T-helper 1 cell treated with Interleukin-12 subunit alpha and Interleukin-12 subunit beta and Interleukin-4 antibody, amounts not matched to agents 30 μg/mL and 1 μg/mL, for 36 hours (primary cell): ENCODE measurements around the gene GPR143.
"Not testable (repeated sequence)": the region's sequence is repeated elsewhere in the genome, so short reads cannot be mapped to it uniquely, and the experiment has no call there.

ENCODE experiments used
- H3K27ac Mint-ChIP-seq: one replicate; pipeline ENCODE4 v1.8.0; 2021; ENCODE audit warnings: mild to moderate bottlenecking, mixed read lengths
- H3K27me3 Mint-ChIP-seq: one replicate; pipeline ENCODE4 v1.8.0; 2021; ENCODE audit warnings: low read depth, mixed read lengths
- H3K36me3 Mint-ChIP-seq: one replicate; pipeline ENCODE4 v1.8.0; 2021; ENCODE audit warnings: low read depth, mixed read lengths
- H3K4me1 Mint-ChIP-seq: one replicate; pipeline ENCODE4 v1.8.0; 2021; ENCODE audit warnings: low read depth, mixed read lengths
- H3K4me3 Mint-ChIP-seq: one replicate; pipeline ENCODE4 v1.8.0; 2021; ENCODE audit warnings: mild to moderate bottlenecking, moderate library complexity, mixed read lengths
- H3K9me3 Mint-ChIP-seq: one replicate; pipeline ENCODE4 v1.8.0; 2021; ENCODE audit warnings: mixed read lengths

Gene GPR143

DNA sequence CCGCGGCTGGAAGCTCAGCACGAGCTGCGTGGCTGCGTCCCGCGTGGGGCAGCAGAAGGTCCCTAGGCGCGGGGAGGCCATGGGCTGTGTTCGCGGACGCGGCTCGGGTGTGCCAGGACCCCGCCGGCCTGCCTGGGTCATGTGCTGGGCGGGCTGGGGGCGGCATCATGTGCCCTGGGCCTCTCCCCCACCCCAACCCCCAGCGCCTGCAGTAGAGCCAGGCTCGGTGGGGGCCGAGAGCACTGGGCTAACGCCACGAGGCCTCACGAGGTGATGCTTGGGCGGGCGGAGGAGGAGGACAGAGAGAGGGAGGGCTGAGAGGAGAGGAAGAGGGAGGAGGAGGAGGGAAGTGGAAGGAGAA is at the start of gene GPR143:
GPR143 (minus strand) TSS at position 111 of the 361 bp plus-strand sequence; CDS start at position 81, 30 bp downstream.
- no peak within 1 kb of the TSS for H3K27ac Mint-ChIP-seq
- H3K27me3 Mint-ChIP-seq, result peaks cover 11% of the 10 kb centered on the region
- H3K36me3 Mint-ChIP-seq, result no peaks in the 10 kb centered on the region
- H3K9me3 Mint-ChIP-seq, result no peaks in the 10 kb centered on the region
- no peaks in the 10 kb centered on the region for H3K4me1 Mint-ChIP-seq
- no peak within 1 kb of the TSS for H3K4me3 Mint-ChIP-seq

DNA sequence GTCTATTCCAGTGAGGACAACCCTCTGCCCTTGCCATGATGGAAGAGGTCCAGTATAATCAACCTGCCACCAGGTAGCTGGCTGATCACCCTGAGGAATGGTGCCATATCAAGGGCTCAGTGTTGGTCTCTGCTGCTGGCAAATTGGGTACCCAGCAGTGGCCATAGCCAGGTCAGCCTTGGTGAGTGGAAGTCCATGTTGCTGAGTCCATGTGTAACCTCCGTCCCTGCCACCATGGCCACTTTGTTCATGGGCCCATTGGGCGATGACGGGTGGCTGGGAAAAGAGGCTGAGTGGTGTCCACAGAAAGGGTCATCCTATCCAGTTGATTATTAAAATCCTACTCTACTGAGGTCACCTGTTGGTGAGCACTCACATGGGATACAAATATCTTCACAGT is 45.4 kb upstream of the GPR143 start:
- not testable (repeated sequence) for H3K27ac Mint-ChIP-seq, H3K9me3 Mint-ChIP-seq, H3K4me1 Mint-ChIP-seq, H3K36me3 Mint-ChIP-seq, H3K4me3 Mint-ChIP-seq, H3K27me3 Mint-ChIP-seq

DNA sequence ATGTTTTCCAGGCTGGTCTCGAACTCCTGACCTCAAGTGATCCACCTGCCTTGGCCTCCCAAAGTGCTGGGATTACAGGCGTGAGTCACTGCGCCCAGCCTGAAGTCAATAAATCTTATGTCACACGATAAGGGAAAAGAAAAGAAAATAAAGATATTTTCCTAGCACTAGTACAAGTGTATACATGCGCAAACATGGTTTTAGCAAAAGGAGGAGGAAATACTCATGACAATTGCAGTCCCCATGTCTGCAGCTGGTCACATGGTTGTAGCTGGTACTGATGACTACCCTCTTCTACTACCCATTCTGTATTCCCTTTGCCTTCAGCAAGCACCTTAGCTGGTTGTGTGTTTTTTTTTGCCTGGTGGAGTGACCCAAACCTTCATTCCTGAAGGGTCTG is 44.2 kb upstream of the GPR143 start:
- H3K27ac Mint-ChIP-seq, H3K4me3 Mint-ChIP-seq, H3K9me3 Mint-ChIP-seq, H3K4me1 Mint-ChIP-seq, H3K36me3 Mint-ChIP-seq, H3K27me3 Mint-ChIP-seq: not testable (repeated sequence)

GRCh38 chrX:9807355-9808182 is 41.9 kb upstream of the GPR143 start:
- Mint-ChIP-seq H3K27ac (no peak overlapping the region), H3K4me1 (no peaks in the 10 kb centered on the region), H3K27me3 (no peaks in the 10 kb centered on the region)

DNA sequence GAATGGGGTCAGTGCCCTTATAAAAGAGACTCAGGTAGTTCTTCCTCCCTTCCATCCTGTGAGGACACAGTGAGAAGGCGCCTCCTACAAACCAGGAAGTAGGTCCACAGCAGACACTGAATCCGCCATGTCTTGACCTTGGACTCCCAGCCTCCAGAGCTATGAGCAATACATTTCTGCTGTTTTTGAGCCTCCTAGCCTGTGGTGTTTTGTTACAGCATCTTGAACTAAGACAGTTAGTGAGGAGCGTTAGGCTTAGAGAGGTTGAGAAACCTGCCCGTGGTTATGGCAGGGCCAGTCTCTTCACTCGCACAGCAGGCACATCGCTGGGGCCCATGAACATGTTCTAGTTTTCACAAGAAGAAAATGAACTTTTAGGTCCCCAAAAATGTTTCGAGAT is 40.3 kb upstream of the GPR143 start:
- H3K9me3 Mint-ChIP-seq, result peaks cover under 1% of the 10 kb centered on the region
- no peaks in the 10 kb centered on the region for H3K27me3 Mint-ChIP-seq
- H3K36me3 Mint-ChIP-seq, result no peaks in the 10 kb centered on the region
- no peak overlapping the region for H3K27ac Mint-ChIP-seq
- no peak overlapping the region for H3K4me3 Mint-ChIP-seq
- H3K4me1 Mint-ChIP-seq, result no peaks in the 10 kb centered on the region

More at GRCh38 chrX:9807355-9808182, 41.9 kb upstream of the GPR143 start:
- H3K9me3 Mint-ChIP-seq, result no peaks in the 10 kb centered on the region
- H3K4me3 Mint-ChIP-seq, result no peak overlapping the region
- H3K36me3 Mint-ChIP-seq, result no peaks in the 10 kb centered on the region

- no peak overlapping the region for H3K4me3 Mint-ChIP-seq
- no peaks in the 10 kb centered on the region for H3K27me3 Mint-ChIP-seq
- H3K36me3 Mint-ChIP-seq, result no peaks in the 10 kb centered on the region
- no peaks in the 10 kb centered on the region for H3K4me1 Mint-ChIP-seq
- peaks cover 8% of the 10 kb centered on the region for H3K9me3 Mint-ChIP-seq
- no peak overlapping the region for H3K27ac Mint-ChIP-seq
Observed at GRCh38 chrX:9804444-9804843, 38.8 kb upstream of the GPR143 start.

DNA sequence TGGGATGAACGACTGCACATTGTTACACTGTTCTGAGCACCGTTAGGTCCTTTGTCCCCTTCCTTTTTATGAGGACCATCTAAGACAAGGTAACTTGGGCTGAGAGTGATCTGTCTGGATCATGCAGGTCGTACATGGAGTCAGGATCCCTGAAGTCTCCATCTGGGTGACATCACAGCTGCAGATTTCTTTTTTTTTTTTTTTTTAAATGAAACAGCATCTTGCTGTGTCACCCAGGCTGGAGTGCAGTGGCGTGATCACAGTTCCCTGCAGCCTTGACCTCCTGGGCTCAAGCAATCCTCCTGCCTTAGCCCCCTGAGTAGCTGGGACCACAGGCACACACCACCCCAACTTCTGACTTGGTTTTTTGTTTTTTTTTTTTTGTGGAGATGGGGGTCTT is 37.1 kb upstream of the GPR143 start:
- Mint-ChIP-seq H3K4me3 (no peak overlapping the region), H3K9me3 (peaks cover 8% of the 10 kb centered on the region), H3K27me3 (no peaks in the 10 kb centered on the region), H3K27ac (no peak overlapping the region), H3K36me3 (no peaks in the 10 kb centered on the region), H3K4me1 (no peaks in the 10 kb centered on the region)

- H3K27me3 Mint-ChIP-seq, result peaks cover 9% of the 10 kb centered on the region
- peaks cover 12% of the 10 kb centered on the region for H3K9me3 Mint-ChIP-seq
- no peak overlapping the region for H3K27ac Mint-ChIP-seq
- H3K4me1 Mint-ChIP-seq, result no peaks in the 10 kb centered on the region
- no peak overlapping the region for H3K4me3 Mint-ChIP-seq
- no peaks in the 10 kb centered on the region for H3K36me3 Mint-ChIP-seq
Observed at GRCh38 chrX:9797384-9798360, 32.0 kb upstream of the GPR143 start.

GRCh38 chrX:9794495-9794894 is 28.8 kb upstream of the GPR143 start:
- no peaks in the 10 kb centered on the region for H3K36me3 Mint-ChIP-seq

DNA sequence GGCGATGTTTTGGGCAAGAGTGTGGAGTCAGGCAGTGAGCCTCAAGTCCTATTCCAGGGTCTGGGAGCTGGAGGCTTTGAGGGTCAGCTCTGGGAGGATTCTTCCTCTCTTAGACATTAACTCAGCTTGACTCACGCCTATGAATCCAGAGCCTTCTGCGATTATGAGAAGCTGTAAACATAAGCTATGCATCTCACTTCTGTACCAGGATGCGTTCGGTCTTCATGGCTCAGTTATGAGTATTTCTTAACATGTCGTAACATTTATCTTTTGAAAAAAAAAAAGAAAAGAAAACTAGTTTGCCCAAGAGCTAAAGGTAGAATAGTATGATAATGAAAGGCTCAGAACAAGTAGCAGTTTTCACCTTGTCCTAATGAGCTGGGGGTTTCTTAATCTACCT is 25.2 kb upstream of the GPR143 start:
- no peak overlapping the region for H3K27ac Mint-ChIP-seq

More at GRCh38 chrX:9794495-9794894, 28.8 kb upstream of the GPR143 start:
- peaks cover 4% of the 10 kb centered on the region for H3K9me3 Mint-ChIP-seq
- no peaks in the 10 kb centered on the region for H3K4me1 Mint-ChIP-seq
- no peak overlapping the region for H3K27ac Mint-ChIP-seq
- H3K27me3 Mint-ChIP-seq, result peaks cover 13% of the 10 kb centered on the region
- no peak overlapping the region for H3K4me3 Mint-ChIP-seq

GRCh38 chrX:9789555-9789954 is 23.9 kb upstream of the GPR143 start:
- Mint-ChIP-seq H3K27me3 (peaks cover 38% of the 10 kb centered on the region), H3K4me1 (no peaks in the 10 kb centered on the region), H3K36me3 (no peaks in the 10 kb centered on the region), H3K4me3 (no peak overlapping the region), H3K9me3 (no peaks in the 10 kb centered on the region), H3K27ac (no peak overlapping the region)

More for the DNA sequence above, 25.2 kb upstream of the GPR143 start:
- H3K27me3 Mint-ChIP-seq, result peaks cover 35% of the 10 kb centered on the region
- H3K4me1 Mint-ChIP-seq, result no peaks in the 10 kb centered on the region
- H3K36me3 Mint-ChIP-seq, result no peaks in the 10 kb centered on the region
- peaks cover 4% of the 10 kb centered on the region for H3K9me3 Mint-ChIP-seq
- no peak overlapping the region for H3K4me3 Mint-ChIP-seq

DNA sequence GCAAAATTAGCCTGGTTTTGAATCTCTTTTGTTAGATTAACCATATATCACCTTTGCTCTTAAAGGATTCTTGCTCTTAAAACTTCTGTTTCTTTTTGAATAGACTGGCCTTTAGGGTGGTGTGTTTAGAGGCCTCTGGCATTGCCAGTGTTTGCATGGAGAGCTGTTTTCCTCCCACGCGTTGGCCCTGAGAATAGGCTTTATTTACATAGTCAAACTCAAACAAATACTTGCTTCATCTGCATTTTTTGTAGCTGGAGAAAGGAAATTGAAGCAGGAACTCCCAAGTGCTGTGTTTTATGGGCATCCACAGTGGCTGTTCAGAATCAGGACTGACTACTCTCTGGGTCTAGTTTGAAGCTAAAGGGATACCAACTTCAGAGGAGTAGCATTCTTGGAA is 23.3 kb upstream of the GPR143 start:
- no peak overlapping the region for H3K27ac Mint-ChIP-seq
- H3K4me1 Mint-ChIP-seq, result no peaks in the 10 kb centered on the region
- H3K4me3 Mint-ChIP-seq, result no peak overlapping the region
- H3K27me3 Mint-ChIP-seq, result peaks cover 42% of the 10 kb centered on the region
- no peaks in the 10 kb centered on the region for H3K9me3 Mint-ChIP-seq
- no peaks in the 10 kb centered on the region for H3K36me3 Mint-ChIP-seq

DNA sequence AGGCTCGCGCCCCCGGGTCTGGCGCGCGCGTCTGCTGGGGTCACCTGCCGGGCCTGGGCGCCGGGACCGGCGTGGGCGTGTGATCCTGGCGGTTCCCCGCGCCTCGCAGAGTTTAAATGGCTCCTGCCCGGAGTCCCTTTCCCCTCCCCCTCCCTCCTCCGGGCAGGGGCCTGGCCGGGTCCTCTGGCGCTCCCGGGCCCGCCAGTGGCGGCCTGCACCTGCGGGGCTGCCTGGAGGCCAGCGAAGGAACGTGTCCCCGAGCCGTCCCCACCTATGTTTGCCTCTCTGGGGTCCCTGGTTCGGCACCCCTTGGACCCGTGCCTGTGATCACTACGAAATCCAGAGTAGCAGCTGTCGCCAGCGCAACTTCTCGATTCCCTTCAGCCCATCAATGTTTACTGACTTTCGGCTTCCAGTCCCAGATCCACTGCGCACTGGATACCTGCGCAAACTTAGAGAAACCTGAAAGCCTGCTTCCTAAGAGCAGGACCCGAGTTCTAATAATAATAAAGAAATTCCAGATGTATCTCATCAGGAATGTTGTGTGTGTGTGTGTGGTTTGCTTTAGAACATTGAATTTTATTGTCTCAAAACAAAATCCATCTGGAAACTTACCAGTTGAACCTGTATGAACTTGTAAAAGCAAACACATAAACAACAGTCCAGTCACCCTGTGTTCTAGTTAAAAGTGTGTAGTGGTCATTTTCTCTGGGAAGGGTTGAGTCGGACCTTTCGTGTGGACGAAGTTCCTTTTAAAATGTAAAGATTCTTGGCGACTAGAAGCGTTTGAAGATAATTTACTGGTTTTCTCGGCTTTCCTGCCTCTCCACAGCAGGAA is 21.4 kb upstream of the GPR143 start:
- Mint-ChIP-seq H3K27ac (no peak overlapping the region), H3K36me3 (no peaks in the 10 kb centered on the region), H3K9me3 (no peaks in the 10 kb centered on the region), H3K27me3 (peaks cover 46% of the 10 kb centered on the region), H3K4me3 (peak overlapping the region; percentile 46), H3K4me1 (no peaks in the 10 kb centered on the region)
